B cell (primary cell): ENCODE results near the gene NDUFAF2. TPM values are rescaled to one million over a fixed set of nuclear protein-coding genes. Genes with fewer than 3 reads are reported as not detected.

ENCODE experiments used
- ATAC-seq: fragments of 200-7000 bp; cut with Tn5 transposase; one replicate; pipeline ENCODE4 v1.10.0; 2021; ENCODE audit warnings: low read depth, mild to moderate bottlenecking, moderate number of reproducible peaks, moderate library complexity
- CTCF ChIA-PET: fragments of 350-600 bp; sonication (Branson Sonifier 250); formaldehyde crosslinking; loops from one replicate; lab custom pipeline; 2021; ENCODE audit warnings: antibody characterized with exemption, inconsistent platforms; lab: Charles Lee
- POLR2A ChIA-PET: fragments of 350-600 bp; sonication (Branson Sonifier 250); formaldehyde crosslinking; loops from one replicate; lab custom pipeline; 2021; ENCODE audit warnings: antibody characterized with exemption; lab: Charles Lee
- DNase-seq: peaks from one replicate; pipeline ENCODE4 v3.0.0; 2013
- H2AFZ ChIP-seq: 2 replicates; pipeline ENCODE4 v1.6.1; 2012; ENCODE audit warnings: mild to moderate bottlenecking, low read depth, low read length; ENCODE audit not compliant: insufficient read depth, poor library complexity, severe bottlenecking
- H3K27ac ChIP-seq, 2 donors: 1 replicate in 1 of 2; 2 replicates in 1 of 2; pipeline ENCODE4 v1.5.1; 2012 to 2013; ENCODE audit warnings: low read length in 2 of 2, mild to moderate bottlenecking in 2 of 2, moderate library complexity in 1 of 2
- H3K27me3 ChIP-seq, 4 experiments: fragments of 200-600 bp in 1 of 4; sonication (generic) in 1 of 4; replicated peaks in 1 of 4; 1 replicate in 2 of 4; 2 replicates in 2 of 4; pipeline versions ENCODE4 v1.6.1 to v1.7.0; 2013 to 2016; ENCODE audit warnings: low read length in 3 of 4, mild to moderate bottlenecking in 2 of 4, mixed read lengths in 1 of 4, moderate library complexity in 1 of 4; ENCODE audit not compliant: insufficient read depth in 4 of 4, control insufficient read depth in 3 of 4; ENCODE audit errors: control extremely low read depth in 1 of 4
- H3K36me3 ChIP-seq, 2 experiments: replicated peaks in 1 of 2; 1 replicate in 1 of 2; 2 replicates in 1 of 2; pipeline versions ENCODE4 v1.6.1 to v1.7.1; 2013; ENCODE audit warnings: low read length in 1 of 2; ENCODE audit not compliant: insufficient read depth in 2 of 2, control insufficient read depth in 1 of 2; ENCODE audit errors: control extremely low read depth in 1 of 2, extremely low read depth in 1 of 2
- H3K4me1 ChIP-seq, 2 donors: fragments of 200-600 bp in 1 of 2; sonication (generic) in 1 of 2; 1 replicate in 1 of 2; 2 replicates in 1 of 2; pipeline versions ENCODE4 v1.5.1 to v1.6.1; 2013 to 2017; ENCODE audit warnings: low read length in 2 of 2; ENCODE audit not compliant: control insufficient read depth in 2 of 2, insufficient read depth in 2 of 2
- H3K4me2 ChIP-seq: replicated peaks from 2 replicates; pipeline ENCODE3; 2012; ENCODE audit warnings: mild to moderate bottlenecking, low read depth, low read length; ENCODE audit not compliant: poor library complexity, severe bottlenecking
- H3K4me3 ChIP-seq, 5 experiments: fragments of 200-600 bp in 1 of 5; sonication (generic) in 1 of 5; 1 replicate in 3 of 5; 2 replicates in 2 of 5; pipeline versions ENCODE4 v1.5.1 to v1.7.0; 2011 to 2016; ENCODE audit warnings: low read length in 4 of 5, mild to moderate bottlenecking in 4 of 5, low read depth in 2 of 5, control low read depth in 1 of 5, moderate library complexity in 1 of 5; ENCODE audit not compliant: insufficient read depth in 1 of 5; ENCODE audit errors: control extremely low read depth in 1 of 5, extremely low read depth in 1 of 5
- H3K79me2 ChIP-seq: fragments of 200-600 bp; sonication (generic); one replicate; pipeline ENCODE4 v1.6.0; 2016; ENCODE audit warnings: low read length; ENCODE audit not compliant: control insufficient read depth, insufficient read depth
- H3K9ac ChIP-seq: fragments of 200-600 bp; sonication (generic); 2 replicates; pipeline ENCODE4 v1.6.1; 2017; ENCODE audit warnings: mild to moderate bottlenecking, low read length, moderate library complexity
- H3K9me3 ChIP-seq, 3 donors: one replicate each; pipeline versions ENCODE4 v1.6.1 to v1.7.1; 2013; ENCODE audit warnings: low read length in 2 of 3; ENCODE audit not compliant: control insufficient read depth in 2 of 3, insufficient read depth in 1 of 3; ENCODE audit errors: control extremely low read depth in 1 of 3
- H4K20me1 ChIP-seq: 2 replicates; pipeline ENCODE4 v1.6.0; 2012; ENCODE audit warnings: mild to moderate bottlenecking, low read length; ENCODE audit not compliant: insufficient read depth, control insufficient read depth, poor library complexity, severe bottlenecking
- H3K27ac Mint-ChIP-seq: one replicate; pipeline ENCODE4 v1.8.0; 2021; ENCODE audit warnings: mixed read lengths
- H3K27me3 Mint-ChIP-seq: one replicate; pipeline ENCODE4 v1.8.0; 2021; ENCODE audit warnings: mixed read lengths
- H3K4me1 Mint-ChIP-seq: one replicate; pipeline ENCODE4 v1.8.0; 2021; ENCODE audit warnings: mixed read lengths
- H3K4me3 Mint-ChIP-seq: one replicate; pipeline ENCODE4 v1.8.0; 2021; ENCODE audit warnings: mixed read lengths
- H3K9me3 Mint-ChIP-seq: one replicate; pipeline ENCODE4 v1.8.0; 2022; ENCODE audit warnings: mixed read lengths; ENCODE audit not compliant: insufficient read depth
- EZH2 ChIP-seq: IDR thresholded peaks from 2 replicates; pipeline ENCODE4 v1.6.1; 2012; ENCODE audit warnings: borderline replicate concordance, low read depth, mild to moderate bottlenecking, moderate library complexity, low read length; ENCODE audit not compliant: insufficient read depth, poor library complexity, severe bottlenecking
- WGBS: methylation state at CpG from one replicate; pipeline ENCODE4 v1.1.5; 2013; ENCODE audit warnings: missing lambda C conversion rate; ENCODE audit not compliant: insufficient coverage; 5-methylcytosine and 5-hydroxymethylcytosine counted together
- intact Hi-C: fragments of 100-400 bp; cut with micrococcal nuclease; formaldehyde crosslinking; loops from one replicate; pipeline ENCODE4 v1.10.0; 2022
- polyA plus RNA-seq: library from polyadenylated mRNA; depleted of rRNA; stranded (reverse); fragments of >200 nt; gene quantifications from 2 replicates; pipeline ENCODE4 v1.2.3, GENCODE V29; 2012
- total RNA-seq, 2 donors: library from RNA; stranded (reverse); fragments of 120-200 nt in 1 of 2; gene quantifications; 1 replicate in 1 of 2; 2 replicates in 1 of 2; pipeline versions ENCODE4 v1.2.3 to v1.2.4, GENCODE V29; 2013 to 2022
- TF ChIP-seq, protein P1 (sequence below): fragments of 200-600 bp; IDR thresholded peaks from one replicate; pipeline ENCODE4 v1.8.0; 2022; ENCODE audit warnings: antibody characterized with exemption, mild to moderate bottlenecking

The NDUFAF2 gene
- total and polyA plus RNA-seq, 2 donors (not counting 1 experiment from before 2014, with no cell fraction given), result 6.3 to 9.7 TPM

DNA sequence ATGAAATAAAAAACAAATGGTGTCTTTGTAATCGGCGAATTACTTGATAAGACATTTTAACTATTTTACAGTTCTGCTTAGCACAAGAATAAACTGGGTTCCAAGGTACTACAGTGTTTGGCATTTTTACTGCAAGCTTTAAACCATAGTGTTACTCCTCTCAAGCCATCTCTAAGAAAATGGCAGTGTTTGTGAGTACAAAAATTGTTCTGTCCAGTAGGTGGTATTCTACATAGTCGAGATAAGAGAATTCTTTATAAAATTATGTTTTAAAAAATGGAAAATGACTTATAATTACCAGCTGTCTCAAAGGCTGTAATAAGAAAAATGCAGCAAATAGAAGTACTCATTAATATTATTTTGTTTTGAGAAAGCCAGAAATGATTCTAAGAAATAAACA is 214.1 kb downstream of the NDUFAF2 start:
- Mint-ChIP-seq H3K4me3 (no peak overlapping the region), H3K4me1 (peaks cover 35% of the 10 kb centered on the region), H3K27ac (no peak overlapping the region), H3K27me3 (no peaks in the 10 kb centered on the region), H3K9me3 (no peaks in the 10 kb centered on the region)
- ATAC-seq (no peak), DNase-seq (no peak)
- Histone ChIP-seq H3K9me3 (peaks cover 0 to 12% (median 0%) of the 10 kb centered on the region in 3 donors), H4K20me1 (no peaks in the 10 kb centered on the region), H3K4me2 (no peak overlapping the region), H3K4me1 (peaks cover 18 to 20% of the 10 kb centered on the region in 2 donors), H2AFZ (no peak overlapping the region), H3K27me3 (no peaks in the 10 kb centered on the region), H3K36me3 (peaks cover 5 to 32% of the 10 kb centered on the region in 2 experiments), H3K9ac (no peak overlapping the region), H3K27ac (no peak overlapping the region), H3K79me2 (peaks cover 11% of the 10 kb centered on the region), H3K4me3 (no peak overlapping the region)
- ChIA-PET CTCF (interaction anchor here (1.5 kb wide), 1 partner anchor 501 kb away, joined by 3 read pairs; no protein-coding TSS in a partner anchor), POLR2A (no interaction called here)
- no CpG with 5 or more reads among the region's 3 CpGs for WGBS
- intact Hi-C loops, result no loop called here
- TF ChIP-seq, protein P1, sequence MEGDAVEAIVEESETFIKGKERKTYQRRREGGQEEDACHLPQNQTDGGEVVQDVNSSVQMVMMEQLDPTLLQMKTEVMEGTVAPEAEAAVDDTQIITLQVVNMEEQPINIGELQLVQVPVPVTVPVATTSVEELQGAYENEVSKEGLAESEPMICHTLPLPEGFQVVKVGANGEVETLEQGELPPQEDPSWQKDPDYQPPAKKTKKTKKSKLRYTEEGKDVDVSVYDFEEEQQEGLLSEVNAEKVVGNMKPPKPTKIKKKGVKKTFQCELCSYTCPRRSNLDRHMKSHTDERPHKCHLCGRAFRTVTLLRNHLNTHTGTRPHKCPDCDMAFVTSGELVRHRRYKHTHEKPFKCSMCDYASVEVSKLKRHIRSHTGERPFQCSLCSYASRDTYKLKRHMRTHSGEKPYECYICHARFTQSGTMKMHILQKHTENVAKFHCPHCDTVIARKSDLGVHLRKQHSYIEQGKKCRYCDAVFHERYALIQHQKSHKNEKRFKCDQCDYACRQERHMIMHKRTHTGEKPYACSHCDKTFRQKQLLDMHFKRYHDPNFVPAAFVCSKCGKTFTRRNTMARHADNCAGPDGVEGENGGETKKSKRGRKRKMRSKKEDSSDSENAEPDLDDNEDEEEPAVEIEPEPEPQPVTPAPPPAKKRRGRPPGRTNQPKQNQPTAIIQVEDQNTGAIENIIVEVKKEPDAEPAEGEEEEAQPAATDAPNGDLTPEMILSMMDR, result no peak
- no peak for TF ChIP-seq EZH2

DNA sequence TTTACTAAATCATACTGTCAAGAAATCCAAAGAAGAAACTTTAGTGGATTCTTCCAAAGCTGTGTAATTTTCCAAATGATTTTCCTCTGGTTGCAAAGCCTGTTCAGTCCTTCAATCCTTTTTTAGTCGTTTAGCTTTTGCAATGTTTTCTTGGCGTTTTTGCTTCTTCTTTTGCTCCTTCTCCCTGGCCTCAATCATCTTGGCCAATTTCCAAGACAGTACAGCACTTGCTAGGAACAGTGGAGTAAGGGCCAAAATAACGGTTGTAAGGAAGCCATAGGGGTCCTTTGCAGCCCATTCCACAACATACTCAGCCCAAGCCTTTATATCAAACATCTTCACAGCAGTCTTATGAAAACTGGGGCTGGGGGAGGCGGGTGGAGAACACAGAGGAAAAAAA is 214.8 kb downstream of the NDUFAF2 start:
- ChIA-PET CTCF (no interaction called here), POLR2A (no interaction called here)
- TF ChIP-seq EZH2, result no peak
- TF ChIP-seq, protein P1, result no peak
- no peak overlapping the region for H3K9ac ChIP-seq
- peaks cover 0 to 12% (median 0%) of the 10 kb centered on the region in 3 donors for H3K9me3 ChIP-seq
- Mint-ChIP-seq H3K27me3 (no peaks in the 10 kb centered on the region), H3K27ac (no peak overlapping the region), H3K4me3 (no peak overlapping the region), H3K4me1 (peaks cover 38% of the 10 kb centered on the region), H3K9me3 (no peaks in the 10 kb centered on the region)
- ATAC-seq, result no peak
- no peak overlapping the region for H2AFZ ChIP-seq
- no peaks in the 10 kb centered on the region for H4K20me1 ChIP-seq
- H3K79me2 ChIP-seq, result peaks cover 11% of the 10 kb centered on the region
- intact Hi-C loops, result loop anchor here (5.0 kb wide), 2 partner anchors 247 to 1242 kb away; partner anchors contain the start of gene DIMT1
- H3K4me2 ChIP-seq, result no peak overlapping the region
- DNase-seq, result no peak
- H3K4me1 ChIP-seq, result peaks cover 18 to 20% of the 10 kb centered on the region in 2 donors
- H3K36me3 ChIP-seq, result peaks cover 5 to 32% of the 10 kb centered on the region in 2 experiments
- H3K4me3 ChIP-seq, result no peak overlapping the region
- 100% methylated on average over 2 of the region's 4 CpGs for WGBS
- H3K27ac ChIP-seq, result no peak overlapping the region
- no peaks in the 10 kb centered on the region for H3K27me3 ChIP-seq
